Prostate gland (tissue), 2 donors: ENCODE results near the gene STXBP6. TPM values are rescaled to one million over a fixed set of nuclear protein-coding genes. Genes with fewer than 3 reads are reported as not detected.

Source experiments
- DNase-seq: peaks from one replicate; pipeline ENCODE4 v3.0.0-alpha.2; 2019; ENCODE audit warnings: low spot score
- H3K27ac ChIP-seq, 2 donors: fragments of 200-600 bp; sonication (generic); 2 replicates each; pipeline ENCODE4 v1.5.1; 2017 to 2019
- H3K27me3 ChIP-seq: fragments of 200-600 bp; sonication (generic); replicated peaks from 2 replicates; pipeline ENCODE4 v1.5.1; 2019; ENCODE audit not compliant: insufficient read depth
- H3K36me3 ChIP-seq, 2 donors: fragments of 200-600 bp; sonication (generic); 1 replicate in 1 of 2; 2 replicates in 1 of 2; pipeline versions ENCODE4 v1.5.1 to v1.8.1; 2017 to 2019
- H3K4me1 ChIP-seq: fragments of 200-600 bp; sonication (generic); replicated peaks from 2 replicates; pipeline ENCODE4 v1.5.1; 2019
- H3K4me3 ChIP-seq, 2 donors: fragments of 200-600 bp; sonication (generic); 2 replicates each; pipeline ENCODE4 v1.5.1; 2017 to 2019
- H3K9me3 ChIP-seq: fragments of 200-600 bp; sonication (generic); 2 replicates; pipeline ENCODE4 v1.5.1; 2017
- POLR2A ChIP-seq: fragments of 450-650 bp; IDR thresholded peaks from one replicate; pipeline ENCODE4 v1.6.1; 2016; ENCODE audit warnings: antibody characterized with exemption, mild to moderate bottlenecking
- POLR2AphosphoS5 ChIP-seq: sonication (generic); formaldehyde crosslinking; IDR thresholded peaks from one replicate; pipeline ENCODE4 v1.6.1; 2017; ENCODE audit warnings: antibody characterized with exemption
- WGBS: methylation state at CpG from one replicate; pipeline ENCODE4 v1.1.5; 2018; 5-methylcytosine and 5-hydroxymethylcytosine counted together
- intact Hi-C: fragments of 100-400 bp; cut with DNase I; formaldehyde crosslinking; loops from one replicate; pipeline ENCODE4 v1.14.2; 2022
- total RNA-seq, 2 donors: library from RNA; depleted of rRNA; stranded (reverse); fragments of >200 nt; gene quantifications; one replicate each; pipeline ENCODE4 v1.1.0, GENCODE V29; 2016
- TF ChIP-seq, protein P1 (sequence below), 4 experiments: fragments of 200-600 bp in 2 of 4; fragments of 450-650 bp in 2 of 4; sonication (generic) in 2 of 4; IDR thresholded peaks; 1 replicate in 3 of 4; 2 replicates in 1 of 4; pipeline ENCODE4 v1.5.1; 2016 to 2019; ENCODE audit warnings: antibody characterized with exemption in 4 of 4, mild to moderate bottlenecking in 2 of 4, moderate library complexity in 2 of 4

Gene STXBP6
- total RNA-seq, 2 donors from 2014 or later = 12.4 to 32.3 TPM

GRCh38 chr14:24910408-24910986, 139.4 kb downstream of the STXBP6 start:
- 77% methylated on average over 3 of the region's 3 CpGs for WGBS
- TF ChIP-seq POLR2A (no peak), POLR2AphosphoS5 (no peak)
- TF ChIP-seq, protein P1, sequence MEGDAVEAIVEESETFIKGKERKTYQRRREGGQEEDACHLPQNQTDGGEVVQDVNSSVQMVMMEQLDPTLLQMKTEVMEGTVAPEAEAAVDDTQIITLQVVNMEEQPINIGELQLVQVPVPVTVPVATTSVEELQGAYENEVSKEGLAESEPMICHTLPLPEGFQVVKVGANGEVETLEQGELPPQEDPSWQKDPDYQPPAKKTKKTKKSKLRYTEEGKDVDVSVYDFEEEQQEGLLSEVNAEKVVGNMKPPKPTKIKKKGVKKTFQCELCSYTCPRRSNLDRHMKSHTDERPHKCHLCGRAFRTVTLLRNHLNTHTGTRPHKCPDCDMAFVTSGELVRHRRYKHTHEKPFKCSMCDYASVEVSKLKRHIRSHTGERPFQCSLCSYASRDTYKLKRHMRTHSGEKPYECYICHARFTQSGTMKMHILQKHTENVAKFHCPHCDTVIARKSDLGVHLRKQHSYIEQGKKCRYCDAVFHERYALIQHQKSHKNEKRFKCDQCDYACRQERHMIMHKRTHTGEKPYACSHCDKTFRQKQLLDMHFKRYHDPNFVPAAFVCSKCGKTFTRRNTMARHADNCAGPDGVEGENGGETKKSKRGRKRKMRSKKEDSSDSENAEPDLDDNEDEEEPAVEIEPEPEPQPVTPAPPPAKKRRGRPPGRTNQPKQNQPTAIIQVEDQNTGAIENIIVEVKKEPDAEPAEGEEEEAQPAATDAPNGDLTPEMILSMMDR (IDR thresholded peaks at IDR 0.05) = no peak
- Histone ChIP-seq H3K36me3 (no peaks in the 10 kb centered on the region), H3K27ac (no peak overlapping the region), H3K4me3 (no peak overlapping the region), H3K9me3 (no peaks in the 10 kb centered on the region), H3K4me1 (peaks cover 10% of the 10 kb centered on the region), H3K27me3 (no peaks in the 10 kb centered on the region)
- intact Hi-C loops = no loop called here
- DNase-seq = no peak

GRCh38 chr14:24909523-24910302, 140.2 kb downstream of the STXBP6 start:
- DNase-seq = no peak
- Histone ChIP-seq H3K4me1 (peaks cover 10% of the 10 kb centered on the region), H3K9me3 (no peaks in the 10 kb centered on the region), H3K27me3 (no peaks in the 10 kb centered on the region), H3K27ac (peak overlapping the region in 1 of 2 donors; percentile 63), H3K4me3 (no peak overlapping the region), H3K36me3 (no peaks in the 10 kb centered on the region)
- intact Hi-C loops = loop anchor here (5.0 kb wide), 1 partner anchor 138 kb away; no protein-coding TSS in a partner anchor
- WGBS = 97% methylated on average over 6 of the region's 6 CpGs
- TF ChIP-seq, protein P1 (IDR thresholded peaks at IDR 0.05) = no peak
- TF ChIP-seq POLR2A (no peak), POLR2AphosphoS5 (no peak)

- H3K4me3 ChIP-seq = no peak overlapping the region
- peak; percentile 11 for DNase-seq
- TF ChIP-seq, protein P1 (IDR thresholded peaks at IDR 0.05) = no peak
- TF ChIP-seq POLR2AphosphoS5 = peak; percentile 20
- intact Hi-C loops = loop anchor here (5.0 kb wide), 1 partner anchor 139 kb away; no protein-coding TSS in a partner anchor
- H3K36me3 ChIP-seq = no peaks in the 10 kb centered on the region
- no peaks in the 10 kb centered on the region for H3K9me3 ChIP-seq
- H3K27me3 ChIP-seq = no peaks in the 10 kb centered on the region
- peak overlapping the region in 1 of 2 donors; percentile 63 for H3K27ac ChIP-seq
- peaks cover 10% of the 10 kb centered on the region for H3K4me1 ChIP-seq
- 47% methylated on average over 4 of the region's 4 CpGs for WGBS
These were observed 141.2 kb downstream of the STXBP6 start for GRCh38 chr14:24908592-24909236.

- Histone ChIP-seq H3K9me3 (no peaks in the 10 kb centered on the region), H3K27ac (no peak overlapping the region), H3K36me3 (no peaks in the 10 kb centered on the region), H3K4me3 (no peak overlapping the region), H3K27me3 (no peaks in the 10 kb centered on the region), H3K4me1 (peaks cover 5% of the 10 kb centered on the region)
- WGBS = 99% methylated on average over 2 of the region's 2 CpGs
- intact Hi-C loops = no loop called here
- no peak for DNase-seq
- no peak for TF ChIP-seq POLR2A
- TF ChIP-seq, protein P1 (IDR thresholded peaks at IDR 0.05) = no peak
- no peak for TF ChIP-seq POLR2AphosphoS5
These were observed 145.4 kb downstream of the STXBP6 start for GRCh38 chr14:24904533-24904932.
